NCI-H82 treated with DMSO at 0.1 percent for 48 hours (cell line): ENCODE data around the gene RAMACL.
"Not testable (repeated sequence)": the region's sequence is repeated elsewhere in the genome, so short reads cannot be mapped to it uniquely, and the experiment has no call there.

Experiments used
- DNase-seq: peaks from one replicate; lab custom pipeline; 2025; ENCODE audit not compliant: unreplicated experiment; lab: John Stamatoyannopoulos, UW

RAMACL gene

DNA sequence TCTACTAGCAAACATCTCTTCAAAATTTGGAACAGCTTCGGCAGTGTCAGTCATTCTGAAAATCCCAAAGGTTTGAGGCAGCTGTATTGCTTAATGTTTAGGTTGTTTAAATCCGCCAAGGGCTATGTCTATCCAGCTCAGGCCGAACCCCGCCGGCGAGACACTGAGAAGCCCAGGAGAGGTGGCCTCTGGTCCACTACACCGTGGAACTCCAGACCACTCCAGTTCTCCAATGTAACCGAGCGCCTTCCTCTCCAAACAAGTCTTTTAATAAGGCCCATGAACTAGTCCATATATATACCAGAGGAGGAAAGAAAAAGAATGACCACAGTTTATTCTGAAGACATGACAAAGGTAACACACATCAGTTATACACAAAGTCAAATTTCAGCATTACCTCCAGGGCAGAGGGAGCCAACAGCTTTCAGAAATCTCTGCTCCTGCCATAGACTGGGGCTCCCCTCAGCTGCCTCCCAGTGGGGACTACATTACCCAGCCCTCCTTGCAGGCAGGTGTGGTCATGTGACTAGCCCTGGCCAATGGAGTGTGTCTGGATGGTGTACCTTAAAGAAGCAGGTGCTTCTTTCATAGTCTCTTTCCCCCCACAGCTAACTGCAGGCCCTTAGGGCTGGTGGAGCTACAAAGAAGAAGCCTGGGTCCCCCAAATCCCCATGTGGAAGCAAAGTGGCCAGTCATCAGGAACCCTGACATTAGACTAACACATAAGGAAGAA is at the start of gene RAMACL:
Gene RAMACL (minus strand): TSS at position 255 of the 733 bp plus-strand sequence. CDS start 201 bp downstream, at position 54.
- DNase-seq = no peak

DNA sequence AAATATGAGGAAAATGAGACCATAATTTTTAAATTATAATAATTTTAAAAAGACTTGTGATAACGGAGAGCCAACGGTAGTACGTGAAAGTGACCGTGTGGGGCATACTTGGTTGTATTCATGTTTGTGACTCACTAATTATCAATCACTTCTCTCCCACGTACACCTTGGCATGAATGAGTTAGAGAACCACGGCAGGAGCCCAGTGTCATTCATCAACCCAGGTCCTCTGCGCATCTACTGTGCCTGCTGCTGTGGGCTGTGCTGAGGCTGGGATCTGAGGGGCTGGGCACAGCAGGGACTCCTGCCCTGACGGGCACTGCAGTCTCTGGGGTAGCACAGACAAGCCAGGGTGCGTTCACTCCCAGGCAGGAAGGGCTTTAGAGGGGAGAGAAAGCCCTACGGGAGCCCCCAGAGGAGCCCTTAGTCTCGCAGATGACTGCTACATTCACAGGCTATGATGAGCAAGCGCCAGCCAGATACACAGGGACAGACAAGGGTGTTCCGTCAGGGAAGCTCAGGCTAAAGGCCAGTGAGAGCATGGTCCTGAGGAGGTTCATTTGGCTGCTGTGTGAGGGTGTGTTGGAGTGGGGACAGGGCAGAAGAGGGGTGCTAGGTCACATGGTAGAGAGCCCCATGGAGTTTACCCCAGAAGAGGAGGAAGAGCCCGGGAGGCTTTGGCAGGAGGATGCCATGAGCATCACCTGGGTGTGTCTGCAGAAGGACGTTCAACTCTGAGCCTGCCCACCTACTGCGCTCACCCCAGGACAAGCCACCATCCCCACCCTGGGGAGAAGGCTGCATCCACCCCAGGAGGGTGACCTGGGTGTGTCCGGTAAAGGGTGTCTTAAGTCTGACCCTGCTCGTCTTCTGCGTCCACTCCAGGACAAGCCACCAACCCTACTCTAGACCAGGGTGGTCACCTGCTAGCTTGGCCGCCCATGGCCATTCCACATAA is 48.8 kb upstream of the RAMACL start:
- no peak for DNase-seq

DNA sequence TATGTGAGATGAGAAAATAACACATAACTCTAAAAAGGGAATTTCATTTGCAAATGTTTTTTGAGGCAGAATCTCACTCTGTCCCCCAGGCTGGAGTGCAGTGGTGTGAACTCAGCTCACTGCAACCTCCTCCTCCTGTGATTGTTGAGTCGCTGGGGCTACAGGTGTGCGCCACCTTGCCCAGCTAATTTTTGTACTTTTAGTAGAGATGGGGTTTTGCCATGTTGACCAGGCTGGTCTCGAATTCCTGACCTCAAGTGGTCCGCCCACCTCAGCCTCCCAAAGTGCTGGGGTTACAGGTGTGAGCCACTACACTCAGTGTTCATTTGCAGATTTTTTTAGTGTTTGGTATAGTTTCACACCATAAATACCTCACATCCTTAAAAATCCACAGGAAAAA is 48.1 kb upstream of the RAMACL start:
- DNase-seq = not testable (repeated sequence)

DNA sequence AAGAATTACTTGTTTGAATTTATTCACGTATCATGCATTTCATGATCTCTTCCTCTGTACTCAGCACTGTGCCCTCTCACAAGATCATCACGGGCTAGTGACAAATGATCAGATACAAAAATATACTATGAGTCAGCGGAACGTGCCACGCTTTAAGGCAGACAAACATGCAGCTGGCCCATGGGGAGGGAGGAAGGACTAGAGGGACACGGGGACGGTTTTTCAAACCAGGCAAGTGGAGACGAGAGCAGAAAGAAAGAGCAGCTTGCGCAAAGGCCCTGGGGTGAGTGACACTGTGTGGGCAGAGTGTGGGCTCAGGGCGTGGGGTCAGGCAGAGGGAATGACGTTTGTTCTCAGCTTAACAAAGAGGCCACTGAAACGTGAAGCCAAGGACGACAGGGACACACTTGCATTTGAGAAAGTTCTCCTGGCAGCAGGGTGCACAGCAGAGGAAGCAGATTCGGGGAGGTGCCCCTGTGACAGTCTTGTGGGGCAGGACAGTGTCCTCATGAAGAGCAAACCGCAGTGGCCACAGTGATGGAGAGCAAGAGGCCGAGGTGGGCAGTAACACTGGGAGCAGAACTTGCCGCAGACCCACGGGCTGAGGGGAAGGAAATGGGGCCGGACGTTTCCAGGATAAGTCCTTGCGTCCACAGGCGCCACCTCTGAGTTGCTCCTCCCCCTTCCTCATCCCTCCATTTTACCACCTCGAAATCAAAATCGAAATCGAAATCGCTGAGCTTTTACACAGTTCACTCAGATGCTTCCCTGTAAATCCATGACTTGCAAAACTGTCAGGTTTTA is 47.5 kb upstream of the RAMACL start:
- DNase-seq = no peak

DNA sequence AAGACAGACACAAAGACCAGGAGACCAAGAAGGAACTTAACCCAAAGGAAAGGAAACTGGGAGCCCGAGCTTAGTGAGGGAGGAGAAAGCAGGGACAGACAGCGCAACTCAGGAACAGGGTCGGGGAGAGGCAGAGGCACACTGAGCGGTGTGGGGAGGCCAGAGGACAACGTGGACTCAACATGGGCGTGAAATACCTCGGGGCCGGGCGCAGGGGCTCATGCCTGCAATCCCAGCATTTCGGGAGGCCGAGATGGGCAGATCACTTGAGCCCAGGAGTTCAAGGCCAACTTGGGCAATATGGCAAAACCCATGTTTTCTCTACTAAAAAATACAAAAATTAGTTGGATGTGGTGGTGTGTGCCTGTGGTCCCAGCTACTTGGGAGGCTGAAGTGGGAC is 46.3 kb upstream of the RAMACL start:
- no peak for DNase-seq

DNA sequence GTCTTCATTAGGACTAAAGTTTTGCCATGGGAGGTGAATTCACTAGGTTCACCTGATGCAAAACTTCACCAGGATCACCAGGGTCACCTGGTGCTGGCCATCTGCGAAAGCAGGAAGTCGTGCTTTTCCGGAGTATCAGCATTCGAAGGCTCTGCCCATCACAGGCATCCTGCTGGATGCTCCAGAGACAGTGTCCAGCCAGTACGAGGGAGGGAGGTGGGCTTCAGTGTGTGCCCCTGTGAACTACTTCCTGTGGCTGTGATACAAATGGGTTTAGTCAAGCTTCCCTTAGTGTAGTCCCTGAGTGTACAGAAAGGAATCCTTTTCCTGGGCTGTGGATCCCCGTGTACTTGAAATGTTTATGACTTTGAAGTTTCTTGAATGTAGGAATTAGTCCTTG is 44.0 kb upstream of the RAMACL start:
- no peak for DNase-seq

DNA sequence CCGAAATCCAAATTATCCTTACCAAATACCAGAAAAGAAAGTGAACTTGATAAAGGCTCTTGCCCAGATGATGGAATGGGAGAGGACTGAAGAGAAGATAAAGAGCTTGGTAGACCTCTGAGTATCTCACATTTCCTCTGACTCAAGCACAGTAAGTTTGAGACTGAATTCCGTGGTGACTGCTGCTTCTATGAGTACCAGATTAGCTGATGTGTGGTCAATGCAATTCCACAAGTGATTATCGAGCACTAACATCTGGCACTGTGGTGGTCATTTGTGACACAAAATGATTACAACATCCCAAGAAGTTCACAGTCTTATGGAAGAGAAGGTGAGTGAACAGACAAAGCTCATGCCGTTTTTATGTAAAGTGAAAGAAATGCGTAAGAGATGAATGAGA is 43.1 kb upstream of the RAMACL start:
- no peak for DNase-seq

DNA sequence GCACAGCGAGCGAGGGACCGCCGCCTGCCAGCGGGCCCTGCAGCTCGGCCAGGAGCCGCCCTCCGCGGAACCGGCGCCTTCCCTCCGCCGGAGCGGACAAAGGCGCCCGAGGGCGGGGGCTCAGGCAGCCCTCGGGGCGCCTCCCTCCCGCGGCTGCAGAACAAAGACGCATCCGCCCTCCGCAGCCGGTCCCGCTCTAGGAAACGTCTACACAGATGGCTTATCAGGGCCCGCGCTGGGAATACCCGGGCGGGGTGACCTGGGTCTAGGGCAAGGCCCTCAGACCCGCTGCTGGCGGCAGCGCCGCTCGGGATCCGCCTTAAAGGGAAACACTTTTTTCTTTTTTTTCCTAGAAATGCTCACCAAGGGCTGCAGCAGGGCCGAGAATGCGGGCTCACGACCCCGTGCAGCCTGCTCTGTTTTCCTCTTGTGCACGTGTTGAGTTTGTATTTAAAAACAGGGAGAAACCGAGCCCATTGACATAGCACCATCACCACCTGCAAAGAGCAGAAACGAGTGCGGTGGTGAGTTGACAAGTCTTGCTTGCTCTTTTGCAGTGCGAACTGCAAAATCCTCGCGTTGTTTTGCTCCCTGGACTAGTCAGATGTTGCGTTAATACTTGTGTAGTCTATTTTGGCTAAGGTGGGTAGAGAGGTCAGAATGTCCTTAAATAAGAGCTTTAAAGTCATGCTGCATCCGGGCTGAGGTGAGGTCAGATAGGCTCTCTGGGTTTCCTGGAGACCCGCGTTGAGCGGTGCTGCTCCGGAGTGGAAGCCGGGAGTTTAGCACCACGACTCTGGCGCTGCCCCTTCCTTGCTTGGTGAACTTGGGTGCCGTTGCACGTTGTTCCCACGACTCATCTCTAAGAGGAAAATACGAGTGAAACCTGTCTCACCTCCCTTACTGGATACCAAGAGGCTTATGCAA is 41.7 kb upstream of the RAMACL start:
- DNase-seq = peak; percentile 13

DNA sequence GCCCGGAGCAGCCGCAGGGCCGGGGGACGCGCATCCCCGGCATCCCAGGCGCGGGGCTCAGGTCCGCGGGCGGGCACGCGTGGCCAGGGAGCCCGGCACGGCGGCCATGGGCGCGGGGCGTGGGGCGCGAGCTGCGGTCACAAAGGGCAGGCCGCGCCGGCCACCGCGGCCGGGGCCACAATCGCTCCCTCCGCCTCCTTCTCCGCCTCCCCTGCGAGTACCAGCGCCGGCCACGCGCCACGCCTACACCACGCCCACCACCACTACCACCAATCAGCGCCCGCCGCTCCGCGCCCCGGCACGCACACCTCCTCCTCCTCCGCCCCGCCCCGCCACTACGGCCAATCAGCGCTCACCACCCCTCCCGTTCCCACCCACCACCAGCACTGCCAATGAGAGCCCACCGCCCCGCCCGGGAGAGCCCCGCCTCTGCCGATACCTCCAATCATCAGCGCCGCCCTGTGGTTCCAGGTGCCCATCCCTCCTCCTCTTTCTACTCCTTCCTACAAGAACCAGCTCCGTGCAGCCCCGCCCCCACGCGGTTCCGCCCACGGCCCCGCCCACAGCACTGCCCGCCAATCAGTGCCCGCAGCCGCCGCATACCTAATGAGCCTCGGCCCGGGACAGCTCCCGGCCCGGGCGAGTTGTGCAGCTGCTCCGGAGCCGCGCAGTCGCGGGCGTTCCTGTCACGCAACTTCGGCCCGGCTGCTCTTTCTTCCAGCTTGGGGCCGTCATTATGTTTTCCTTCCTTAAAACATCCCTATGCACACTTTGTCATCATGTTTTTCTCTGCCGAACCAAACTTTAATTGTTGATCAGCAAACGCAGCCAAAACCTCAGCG is 40.8 kb upstream of the RAMACL start, which contains the start of gene RPS6KA2:
Gene RPS6KA2 (minus strand): TSS at position 219 of the 842 bp plus-strand sequence. CDS start 232 bp downstream, outside the sequence.
- DNase-seq = peak; percentile 95

DNA sequence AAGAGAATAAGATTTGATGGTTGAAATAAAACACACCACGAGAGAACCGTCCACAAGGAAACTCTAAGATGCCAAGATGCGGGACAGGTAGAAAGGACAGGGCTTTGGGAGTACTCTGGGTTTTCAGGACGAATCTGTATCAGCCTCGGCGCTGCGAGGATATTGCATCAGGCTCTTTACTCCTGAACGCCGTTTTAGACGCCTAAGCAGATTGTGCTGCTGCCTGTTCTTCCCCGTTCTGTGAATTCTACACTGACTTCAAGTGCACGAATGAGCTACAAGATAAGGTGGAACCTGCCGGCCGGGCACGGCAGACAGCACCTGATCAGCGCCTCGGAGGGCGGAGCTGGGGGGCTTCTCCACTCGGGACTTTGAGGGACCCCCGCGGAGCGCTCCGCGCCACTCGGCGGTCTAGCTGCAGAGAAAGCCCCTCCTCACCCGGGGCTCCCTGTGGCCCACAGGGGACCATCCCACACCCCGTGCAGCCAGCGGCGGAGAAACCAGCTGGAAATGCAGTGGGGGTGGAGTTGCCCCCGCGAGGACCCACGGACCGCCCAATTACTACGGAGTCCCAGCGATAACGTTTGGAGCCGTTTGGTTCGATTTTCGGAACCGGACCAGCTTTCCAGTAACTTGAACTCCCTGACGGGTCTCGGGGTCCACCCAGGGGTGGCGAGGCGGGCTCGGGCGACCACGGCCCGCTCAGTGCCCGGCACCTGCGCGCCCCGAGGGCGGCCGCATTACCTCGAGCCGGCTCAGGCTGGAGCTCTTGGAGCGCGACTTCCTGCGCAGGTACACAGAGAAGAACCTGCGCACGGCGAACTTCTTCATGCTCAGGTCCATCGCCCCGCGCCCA is 39.9 kb upstream of the RAMACL start:
- no peak for DNase-seq

DNA sequence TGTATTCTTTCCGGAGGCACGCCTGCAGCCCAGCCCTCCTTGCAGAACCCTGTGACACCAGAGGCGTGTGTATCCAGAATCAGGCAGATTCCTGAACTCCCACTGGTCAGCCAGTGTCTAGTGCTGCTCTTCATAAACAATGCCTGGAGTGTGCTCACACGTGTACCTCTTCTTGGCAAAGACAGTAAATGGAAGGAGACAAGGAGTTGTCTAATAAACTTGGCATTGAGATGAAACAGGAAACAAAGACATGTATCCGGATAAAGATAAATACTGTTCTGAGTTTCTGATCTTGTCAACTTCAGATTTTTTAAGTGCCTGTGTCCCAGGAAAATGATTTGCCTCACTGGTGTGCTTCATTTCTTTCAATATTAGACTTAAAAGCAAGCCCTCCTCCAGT is 38.9 kb upstream of the RAMACL start:
- no peak for DNase-seq

DNA sequence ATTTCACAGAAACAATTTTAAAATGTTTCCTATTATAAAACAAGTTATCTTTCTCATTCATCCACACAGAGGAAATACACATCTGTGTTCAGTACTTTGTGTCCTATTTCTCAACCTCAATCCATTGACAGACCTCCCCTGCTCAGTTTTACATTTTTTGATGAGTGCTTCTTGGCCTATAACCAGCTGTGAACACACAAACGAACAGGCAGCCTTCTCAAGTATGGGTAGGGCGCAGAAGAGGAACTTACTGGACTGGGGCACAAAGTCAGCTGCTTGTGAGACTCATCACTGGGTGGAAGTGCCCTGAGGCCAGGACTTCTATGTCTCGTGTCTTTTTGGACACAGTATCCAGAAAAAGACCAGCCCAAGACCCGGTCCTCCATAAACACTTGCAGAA is 37.8 kb upstream of the RAMACL start:
- no peak for DNase-seq

DNA sequence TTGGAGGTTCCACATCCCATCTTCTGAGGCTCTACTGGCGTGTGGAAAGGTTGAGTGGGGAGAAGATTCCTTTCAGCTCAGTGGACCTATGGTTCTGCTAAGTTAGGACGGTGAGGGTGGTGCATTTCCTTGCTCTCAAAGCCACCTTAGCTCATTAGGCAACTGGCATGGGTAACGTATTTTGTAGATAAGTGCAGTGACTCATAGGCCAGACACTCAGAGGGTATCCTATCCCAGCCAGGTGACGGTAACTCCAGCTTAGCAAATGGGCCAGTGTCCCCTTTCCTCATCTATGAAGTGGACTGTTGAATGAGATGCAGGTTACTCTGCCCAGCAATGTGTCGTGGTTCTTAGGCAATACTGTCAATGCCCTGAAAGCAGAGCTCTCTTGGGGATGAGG is 36.8 kb upstream of the RAMACL start:
- no peak for DNase-seq

DNA sequence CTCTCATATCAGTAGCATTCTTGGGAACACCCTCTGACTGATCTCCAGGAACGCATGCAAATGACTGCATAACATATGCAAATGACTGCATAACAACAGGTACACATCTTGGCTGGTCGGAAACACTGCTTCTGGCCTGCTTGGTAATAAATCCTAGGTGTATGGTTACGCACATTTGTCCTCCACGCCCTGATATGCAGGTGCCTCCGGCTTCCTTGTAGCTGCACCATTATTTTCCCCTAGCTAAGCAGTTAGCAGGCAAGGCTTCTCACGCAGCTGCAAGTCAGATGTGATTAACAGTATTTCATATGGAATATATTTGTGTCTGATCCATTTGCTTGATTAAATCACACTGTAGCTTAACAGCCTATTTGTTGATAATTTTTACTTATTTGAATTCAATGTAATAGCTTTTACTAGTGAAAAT is 34.6 kb upstream of the RAMACL start:
- no peak for DNase-seq

DNA sequence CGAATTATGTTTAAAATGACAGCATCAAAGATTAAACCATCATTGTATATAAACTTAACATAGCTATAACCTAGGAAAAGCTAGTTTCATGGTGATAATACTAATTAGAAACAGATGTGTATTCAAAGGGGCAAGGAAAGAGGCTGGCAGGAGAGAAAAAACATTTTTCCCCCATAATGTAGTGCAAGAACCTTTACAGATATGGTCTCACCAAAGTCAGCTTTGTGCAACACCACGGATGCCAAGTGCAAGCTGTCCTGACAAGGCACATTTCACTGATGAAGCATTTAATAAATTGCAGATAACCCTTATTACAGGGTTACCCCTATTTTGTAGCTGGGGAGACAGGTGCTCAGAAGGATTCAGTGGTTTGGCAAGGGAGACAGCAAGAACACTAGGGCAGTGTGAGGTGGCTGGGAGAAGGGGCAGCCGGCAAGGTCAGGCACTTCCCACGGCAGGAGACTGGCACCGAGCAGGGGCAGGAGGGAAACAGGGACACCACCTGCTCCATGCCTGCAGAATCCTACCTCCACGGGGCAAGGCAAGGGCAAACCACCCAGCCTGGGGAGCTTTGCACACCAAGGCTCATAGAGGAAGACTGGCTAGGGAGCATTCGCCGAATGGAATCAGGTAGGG is 34.1 kb upstream of the RAMACL start:
- no peak for DNase-seq

DNA sequence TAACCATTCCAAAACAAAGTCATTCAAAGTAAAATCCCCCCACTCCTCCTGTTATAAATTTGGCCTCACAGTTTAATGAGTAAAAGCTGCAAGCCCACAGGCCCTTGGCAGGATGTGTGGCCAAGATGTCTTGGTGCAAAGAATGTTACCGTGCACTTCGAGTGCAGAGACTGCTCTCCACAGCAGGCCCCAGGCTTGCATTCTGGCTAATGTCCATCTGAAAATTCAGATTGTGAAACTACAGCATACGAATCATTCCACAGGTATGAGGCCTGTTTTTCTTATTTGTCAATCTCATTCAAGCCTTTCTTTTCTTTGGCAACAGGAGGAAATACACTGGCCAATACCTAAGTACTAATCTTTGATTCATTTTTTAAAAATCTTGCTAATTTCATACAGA is 33.4 kb upstream of the RAMACL start:
- no peak for DNase-seq

DNA sequence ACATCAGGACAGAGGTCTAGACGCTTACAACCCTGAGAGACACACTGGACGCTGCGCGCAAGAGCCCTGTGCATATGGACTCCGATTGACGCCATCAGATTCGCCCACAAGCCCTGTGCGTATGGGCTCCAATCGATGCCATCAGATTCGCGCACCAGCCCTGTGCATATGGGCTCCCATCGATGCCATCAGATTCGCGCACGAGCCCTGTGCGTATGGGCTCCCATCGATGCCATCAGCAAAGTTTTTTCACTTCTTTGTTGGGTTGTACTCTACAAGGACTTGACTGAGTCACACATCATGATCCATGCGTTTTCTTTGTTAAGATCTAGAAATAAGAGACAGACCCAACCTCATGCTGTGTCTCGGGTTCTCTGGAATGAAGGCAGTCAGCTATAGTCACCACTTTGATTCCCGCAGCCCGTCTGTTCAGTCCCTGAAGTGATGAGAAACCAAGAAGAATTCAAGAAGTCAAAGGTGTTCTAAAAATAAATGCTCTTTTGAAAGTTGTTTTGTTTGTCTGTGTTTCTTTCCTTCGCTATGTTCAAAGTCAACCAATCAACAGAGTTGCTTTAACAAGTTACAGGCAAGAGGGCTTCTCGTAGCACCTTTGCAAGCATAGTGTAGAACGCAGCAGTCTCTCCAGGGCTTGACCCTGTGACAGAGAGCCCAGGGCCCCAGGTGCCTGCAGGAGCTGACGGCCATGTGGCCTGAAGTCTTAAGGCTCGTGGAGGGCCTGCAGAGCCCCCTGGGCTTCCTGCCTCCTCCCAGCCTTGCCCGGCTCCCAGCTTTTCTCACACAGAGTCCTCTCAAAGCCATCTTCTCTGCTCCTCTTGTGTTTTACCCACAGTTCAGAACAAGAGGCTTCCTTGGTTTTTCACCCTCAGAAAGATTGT is 32.6 kb upstream of the RAMACL start:
- no peak for DNase-seq
